Stomach (tissue), 9 donors: Measurements from ENCODE around the gene CD151. TPM values are rescaled to one million over a fixed set of nuclear protein-coding genes. Genes with fewer than 3 reads are reported as not detected.
A peak's percentile ranks its signal among the peaks of the same experiment; 100 is the strongest.

Source experiments
- DNase-seq, 2 donors: peaks; one replicate each; pipeline versions ENCODE4 v3.0.0 to v3.0.0-alpha.2; 2013 to 2019
- H3K27ac ChIP-seq, 5 donors: fragments of 200-600 bp in 4 of 5; sonication (generic) in 4 of 5; one replicate each; pipeline ENCODE4 v1.5.1; 2013 to 2019; ENCODE audit warnings: mild to moderate bottlenecking in 1 of 5, moderate library complexity in 1 of 5
- H3K27me3 ChIP-seq, 3 donors: fragments of 200-600 bp; sonication (generic); one replicate each; pipeline ENCODE4 v1.5.1; 2017 to 2019; ENCODE audit warnings: mixed run types in 1 of 3
- H3K36me3 ChIP-seq, 4 donors: fragments of 200-600 bp; sonication (generic); 1 replicate in 3 of 4; 2 replicates in 1 of 4; pipeline ENCODE4 v1.5.1; 2016 to 2019
- H3K4me1 ChIP-seq, 4 donors: fragments of 200-600 bp; sonication (generic); one replicate each; pipeline ENCODE4 v1.5.1; 2016 to 2019
- H3K4me3 ChIP-seq, 4 donors: fragments of 200-600 bp; sonication (generic) in 3 of 4; one replicate each; pipeline ENCODE4 v1.5.1; 2016 to 2019; ENCODE audit warnings: mild to moderate bottlenecking in 1 of 4
- H3K9me3 ChIP-seq, 4 donors: fragments of 200-600 bp; sonication (generic); one replicate each; pipeline ENCODE4 v1.5.1; 2016 to 2019
- EP300 ChIP-seq: sonication (generic); formaldehyde crosslinking; IDR thresholded peaks from one replicate; pipeline ENCODE4 v1.6.1; 2017; ENCODE audit warnings: antibody characterized with exemption
- POLR2A ChIP-seq, 4 donors: fragments of 450-650 bp; IDR thresholded peaks; one replicate each; pipeline ENCODE4 v1.6.1; 2016; ENCODE audit warnings: antibody characterized with exemption in 4 of 4, control low read depth in 2 of 4, mild to moderate bottlenecking in 1 of 4, moderate library complexity in 1 of 4
- POLR2AphosphoS5 ChIP-seq, 3 donors: sonication (generic); formaldehyde crosslinking; IDR thresholded peaks; one replicate each; pipeline ENCODE4 v1.6.1; 2016; ENCODE audit warnings: antibody characterized with exemption in 3 of 3
- WGBS, 5 donors: extraction: QIAGEN DNeasy Blood & Tissue Kit in 3 of 5; methylation state at CpG; one replicate each; pipeline versions ENCODE4 v1.1.5 to v1.1.7; 2013 to 2018; 5-methylcytosine and 5-hydroxymethylcytosine counted together
- intact Hi-C: fragments of 100-400 bp; cut with DNase I; formaldehyde crosslinking; loops from one replicate; pipeline ENCODE4 v1.15.1; 2023; ENCODE audit warnings: low total_unique reads
- polyA plus RNA-seq, 3 donors: library from polyadenylated mRNA; stranded (reverse); fragments of 200-250 nt; gene quantifications; one replicate each; pipeline ENCODE4 v1.2.3, GENCODE V29; 2013
- total RNA-seq, 5 donors: library from RNA; depleted of rRNA; stranded (reverse); fragments of >200 nt; gene quantifications; one replicate each; pipeline versions ENCODE4 v1.1.0 to v1.2.3, GENCODE V29; 2014 to 2016
- TF ChIP-seq, protein P1 (sequence below), 7 experiments: fragments of 450-650 bp in 4 of 7; fragments of 200-600 bp in 3 of 7; sonication (generic) in 3 of 7; IDR thresholded peaks; one replicate each; pipeline ENCODE4 v1.5.1; 2016 to 2019; ENCODE audit warnings: antibody characterized with exemption in 7 of 7, control low read depth in 2 of 7, mild to moderate bottlenecking in 1 of 7
- donor health status: healthy with polysubstance abuse.
- donor health status: Bipolar disorder and iron deficiency.
- donor health status: healthy.

Gene CD151
- total and polyA plus RNA-seq, 8 donors: 66.7 to 293 (median 159) TPM

DNA sequence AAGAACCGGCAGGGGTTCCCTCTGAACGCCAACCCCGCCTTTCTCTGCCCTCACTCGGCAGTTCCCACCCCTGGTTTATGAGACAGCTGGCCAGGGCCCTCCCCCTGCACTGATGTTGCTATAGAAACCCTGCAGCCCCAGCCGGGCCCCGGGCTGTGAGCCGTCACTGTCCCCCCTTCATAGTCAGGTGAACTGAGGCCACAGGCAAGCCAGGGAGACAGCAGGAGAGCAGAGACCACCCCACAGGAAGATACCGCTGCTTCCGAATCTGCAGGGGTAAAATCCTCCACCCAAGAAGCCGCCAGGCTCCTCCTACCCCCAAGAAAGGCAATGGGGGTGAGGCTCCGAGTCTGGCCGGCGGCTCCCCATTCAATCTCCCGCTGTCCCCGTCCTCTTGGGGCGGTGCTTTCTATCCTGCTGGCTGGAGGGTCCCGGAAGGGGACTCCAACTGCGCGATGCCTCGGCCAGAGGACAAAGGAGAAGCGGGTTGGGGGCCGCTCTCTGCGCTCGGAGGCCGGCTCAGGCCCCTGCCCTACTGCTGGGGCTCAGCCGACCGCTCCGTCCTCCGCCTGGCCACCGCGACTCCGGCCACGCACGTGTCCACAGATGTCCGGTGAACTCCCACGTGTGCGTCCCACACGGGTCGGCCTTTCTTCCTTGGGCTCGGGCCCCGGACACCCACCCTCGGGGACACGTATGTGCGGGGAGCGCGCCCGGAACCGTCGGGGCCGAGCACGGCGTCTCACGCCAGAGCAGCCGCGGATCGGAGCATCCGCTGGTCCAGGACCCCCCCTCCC is 35.3 kb upstream of the CD151 start:
- Histone ChIP-seq H3K27me3 (no peaks in the 10 kb centered on the region), H3K4me3 (peak overlapping the region; percentile 66 to 96 (median 77)), H3K27ac (peak overlapping the region; percentile 86 to 92 (median 90)), H3K36me3 (peaks cover 21 to 59% (median 45%) of the 10 kb centered on the region in 4 donors), H3K9me3 (no peaks in the 10 kb centered on the region), H3K4me1 (peaks cover 34 to 49% (median 39%) of the 10 kb centered on the region in 4 donors)
- intact Hi-C loops: no loop called here
- no peak for TF ChIP-seq POLR2A (IDR thresholded peaks at IDR 0.05)
- no peak for TF ChIP-seq EP300
- TF ChIP-seq POLR2AphosphoS5 (IDR thresholded peaks at IDR 0.05): no peak
- TF ChIP-seq, protein P1, sequence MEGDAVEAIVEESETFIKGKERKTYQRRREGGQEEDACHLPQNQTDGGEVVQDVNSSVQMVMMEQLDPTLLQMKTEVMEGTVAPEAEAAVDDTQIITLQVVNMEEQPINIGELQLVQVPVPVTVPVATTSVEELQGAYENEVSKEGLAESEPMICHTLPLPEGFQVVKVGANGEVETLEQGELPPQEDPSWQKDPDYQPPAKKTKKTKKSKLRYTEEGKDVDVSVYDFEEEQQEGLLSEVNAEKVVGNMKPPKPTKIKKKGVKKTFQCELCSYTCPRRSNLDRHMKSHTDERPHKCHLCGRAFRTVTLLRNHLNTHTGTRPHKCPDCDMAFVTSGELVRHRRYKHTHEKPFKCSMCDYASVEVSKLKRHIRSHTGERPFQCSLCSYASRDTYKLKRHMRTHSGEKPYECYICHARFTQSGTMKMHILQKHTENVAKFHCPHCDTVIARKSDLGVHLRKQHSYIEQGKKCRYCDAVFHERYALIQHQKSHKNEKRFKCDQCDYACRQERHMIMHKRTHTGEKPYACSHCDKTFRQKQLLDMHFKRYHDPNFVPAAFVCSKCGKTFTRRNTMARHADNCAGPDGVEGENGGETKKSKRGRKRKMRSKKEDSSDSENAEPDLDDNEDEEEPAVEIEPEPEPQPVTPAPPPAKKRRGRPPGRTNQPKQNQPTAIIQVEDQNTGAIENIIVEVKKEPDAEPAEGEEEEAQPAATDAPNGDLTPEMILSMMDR (IDR thresholded peaks at IDR 0.05): no peak
- 0 to 1% (median 1%) methylated on average over 10 to 57 of the region's 57 CpGs for WGBS, 5 donors
- DNase-seq: peak; percentile 60 to 94

- Histone ChIP-seq H3K27me3 (no peaks in the 10 kb centered on the region), H3K36me3 (peaks cover 17 to 59% (median 44%) of the 10 kb centered on the region in 4 donors), H3K9me3 (no peaks in the 10 kb centered on the region), H3K4me1 (peaks cover 34 to 51% (median 42%) of the 10 kb centered on the region in 4 donors), H3K27ac (peak within 1 kb of the TSS; percentile 86 to 92 (median 90)), H3K4me3 (peak within 1 kb of the TSS; percentile 66 to 96 (median 77))
- no peak for TF ChIP-seq POLR2A (IDR thresholded peaks at IDR 0.05)
- TF ChIP-seq, protein P1 (IDR thresholded peaks at IDR 0.05): peak in 5 of 7 experiments; percentile 61 to 96 (median 90)
- peak in 1 of 3 donors; percentile 6 for TF ChIP-seq POLR2AphosphoS5 (IDR thresholded peaks at IDR 0.05)
- DNase-seq: peak; percentile 85 to 96
- WGBS, 5 donors: 1 to 12% (median 5%) methylated on average over 12 to 68 of the region's 69 CpGs; no CpG with 5 or more reads in 1 of the 5 donors
- intact Hi-C loops: no loop called here
These were observed 34.5 kb upstream of the CD151 start, which contains the start of gene SLC25A22 for GRCh38 chr11:798093-798713. Gene SLC25A22 (minus strand): TSS chr11:798281. CDS start chr11:795006, 3,275 bp downstream.

DNA sequence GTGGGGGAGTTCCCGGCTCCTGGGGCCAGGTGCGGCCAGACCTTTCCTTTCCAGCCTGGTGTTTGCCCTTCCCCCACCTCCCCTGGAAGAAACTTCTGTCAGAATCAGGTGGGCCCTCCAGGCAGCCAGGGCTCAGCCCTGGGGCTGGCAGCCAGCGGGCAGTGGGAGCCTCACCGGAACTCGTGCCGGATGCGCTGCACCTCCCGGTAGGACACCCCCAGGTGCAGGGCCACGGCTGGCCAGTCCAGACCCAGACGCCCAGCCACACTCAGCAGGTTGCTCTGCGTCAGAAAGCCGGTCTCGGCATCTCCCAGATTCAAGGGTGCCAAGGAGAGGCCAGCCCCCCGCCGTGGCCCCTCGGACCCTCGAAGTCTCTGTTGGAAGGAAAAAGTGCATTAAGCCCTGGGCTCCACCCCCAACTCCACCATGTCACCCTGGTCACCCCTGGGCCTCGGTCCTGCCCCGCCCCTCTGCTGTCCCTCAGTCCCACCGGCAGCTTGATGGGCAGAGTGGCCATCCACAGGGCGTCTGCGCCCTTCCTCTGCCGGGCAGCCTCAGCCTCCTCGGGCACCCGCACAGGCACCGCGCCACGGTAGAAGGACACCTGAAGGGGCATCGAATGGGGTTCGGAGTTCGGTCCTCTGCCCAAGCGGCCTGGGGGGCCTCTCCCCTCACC is 33.0 kb upstream of the CD151 start:
- DNase-seq: no peak
- Histone ChIP-seq H3K27me3 (no peaks in the 10 kb centered on the region), H3K27ac (no peak overlapping the region), H3K36me3 (peaks cover 11 to 45% (median 39%) of the 10 kb centered on the region in 4 donors), H3K4me3 (no peak overlapping the region), H3K4me1 (peaks cover 34 to 53% (median 49%) of the 10 kb centered on the region in 4 donors), H3K9me3 (no peaks in the 10 kb centered on the region)
- TF ChIP-seq POLR2AphosphoS5 (IDR thresholded peaks at IDR 0.05): no peak
- WGBS, 5 donors: 91 to 96% (median 94%) methylated on average over 14 to 32 of the region's 32 CpGs
- intact Hi-C loops: no loop called here

DNA sequence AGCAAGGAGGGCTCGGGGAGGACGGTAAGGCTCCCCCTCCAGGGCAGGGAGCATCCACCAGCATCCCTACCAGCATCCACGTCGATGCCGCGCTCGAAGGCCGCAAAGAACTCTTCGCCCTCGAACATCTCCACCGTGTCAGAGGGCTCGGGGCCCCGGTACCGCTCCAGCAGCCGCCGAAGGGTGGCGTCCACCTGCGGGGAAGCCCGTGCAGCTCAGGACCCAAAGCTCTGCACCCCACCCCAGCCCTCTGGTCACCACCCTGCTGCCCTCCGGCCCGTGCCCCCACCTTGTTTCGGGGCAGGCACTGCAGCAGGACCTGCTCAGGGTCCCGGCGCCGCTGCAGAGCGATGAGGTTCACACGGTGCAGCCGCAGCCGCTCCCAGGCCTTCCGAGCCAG is 32.3 kb upstream of the CD151 start:
- intact Hi-C loops: no loop called here
- no peak overlapping the region for H3K27ac ChIP-seq
- peaks cover 11 to 44% (median 39%) of the 10 kb centered on the region in 4 donors for H3K36me3 ChIP-seq
- H3K9me3 ChIP-seq: no peaks in the 10 kb centered on the region
- no peak overlapping the region for H3K4me3 ChIP-seq
- WGBS, 5 donors: 90 to 96% (median 95%) methylated on average over 16 to 30 of the region's 30 CpGs
- no peaks in the 10 kb centered on the region for H3K27me3 ChIP-seq
- peaks cover 30 to 51% (median 49%) of the 10 kb centered on the region in 4 donors for H3K4me1 ChIP-seq
- no peak for DNase-seq
- no peak for TF ChIP-seq POLR2AphosphoS5 (IDR thresholded peaks at IDR 0.05)
- no peak for TF ChIP-seq POLR2A (IDR thresholded peaks at IDR 0.05)
- no peak for TF ChIP-seq EP300
- TF ChIP-seq, protein P1 (IDR thresholded peaks at IDR 0.05): no peak
